ENCODE results near the gene PPP2R2C. TPM values are rescaled to one million over a fixed set of nuclear protein-coding genes. Genes with fewer than 3 reads are reported as not detected.

Gene PPP2R2C
- total RNA-seq, 2 donors from 2014 or later: 8.0 to 10.4 TPM

DNA sequence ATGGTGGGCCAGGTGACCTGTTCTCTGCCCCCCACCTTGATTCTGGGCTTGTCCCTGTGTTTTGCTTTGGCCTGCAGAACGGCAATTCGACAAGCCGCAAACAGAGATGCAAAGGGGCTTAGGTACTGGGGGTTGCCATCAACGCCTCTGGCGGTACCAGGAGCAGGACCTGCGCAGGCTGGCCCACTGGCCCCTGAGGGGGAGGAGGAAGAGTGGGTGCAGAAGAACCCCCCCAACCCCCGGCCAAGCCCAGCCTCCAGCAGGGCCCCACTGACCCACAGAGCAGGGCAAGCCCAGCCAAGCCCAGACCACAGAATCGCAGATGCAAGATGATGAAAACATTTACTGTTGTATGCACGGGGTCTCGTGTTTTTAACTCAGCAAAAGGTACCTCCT, 89.4 kb downstream of the PPP2R2C start:
- Histone ChIP-seq H3K4me1 (replicated peaks) (peaks cover 3% of the 10 kb centered on the region), H3K27me3 (replicated peaks; ENCODE audit: insufficient read depth) (no peaks in the 10 kb centered on the region), H3K4me3 (no peak overlapping the region), H3K9me3 (no peaks in the 10 kb centered on the region), H3K36me3 (no peaks in the 10 kb centered on the region), H3K27ac (no peak overlapping the region)
- intact Hi-C loops (cut with DNase I): no loop called here
- no peak for DNase-seq (ENCODE audit: low spot score)
- TF ChIP-seq, protein P1, sequence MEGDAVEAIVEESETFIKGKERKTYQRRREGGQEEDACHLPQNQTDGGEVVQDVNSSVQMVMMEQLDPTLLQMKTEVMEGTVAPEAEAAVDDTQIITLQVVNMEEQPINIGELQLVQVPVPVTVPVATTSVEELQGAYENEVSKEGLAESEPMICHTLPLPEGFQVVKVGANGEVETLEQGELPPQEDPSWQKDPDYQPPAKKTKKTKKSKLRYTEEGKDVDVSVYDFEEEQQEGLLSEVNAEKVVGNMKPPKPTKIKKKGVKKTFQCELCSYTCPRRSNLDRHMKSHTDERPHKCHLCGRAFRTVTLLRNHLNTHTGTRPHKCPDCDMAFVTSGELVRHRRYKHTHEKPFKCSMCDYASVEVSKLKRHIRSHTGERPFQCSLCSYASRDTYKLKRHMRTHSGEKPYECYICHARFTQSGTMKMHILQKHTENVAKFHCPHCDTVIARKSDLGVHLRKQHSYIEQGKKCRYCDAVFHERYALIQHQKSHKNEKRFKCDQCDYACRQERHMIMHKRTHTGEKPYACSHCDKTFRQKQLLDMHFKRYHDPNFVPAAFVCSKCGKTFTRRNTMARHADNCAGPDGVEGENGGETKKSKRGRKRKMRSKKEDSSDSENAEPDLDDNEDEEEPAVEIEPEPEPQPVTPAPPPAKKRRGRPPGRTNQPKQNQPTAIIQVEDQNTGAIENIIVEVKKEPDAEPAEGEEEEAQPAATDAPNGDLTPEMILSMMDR (IDR thresholded peaks at IDR 0.05): no peak
- TF ChIP-seq POLR2A (IDR thresholded peaks at IDR 0.05) (no peak), POLR2AphosphoS5 (IDR thresholded peaks at IDR 0.05) (no peak)
- 48% methylated on average over 10 of the region's 10 CpGs for WGBS

DNA sequence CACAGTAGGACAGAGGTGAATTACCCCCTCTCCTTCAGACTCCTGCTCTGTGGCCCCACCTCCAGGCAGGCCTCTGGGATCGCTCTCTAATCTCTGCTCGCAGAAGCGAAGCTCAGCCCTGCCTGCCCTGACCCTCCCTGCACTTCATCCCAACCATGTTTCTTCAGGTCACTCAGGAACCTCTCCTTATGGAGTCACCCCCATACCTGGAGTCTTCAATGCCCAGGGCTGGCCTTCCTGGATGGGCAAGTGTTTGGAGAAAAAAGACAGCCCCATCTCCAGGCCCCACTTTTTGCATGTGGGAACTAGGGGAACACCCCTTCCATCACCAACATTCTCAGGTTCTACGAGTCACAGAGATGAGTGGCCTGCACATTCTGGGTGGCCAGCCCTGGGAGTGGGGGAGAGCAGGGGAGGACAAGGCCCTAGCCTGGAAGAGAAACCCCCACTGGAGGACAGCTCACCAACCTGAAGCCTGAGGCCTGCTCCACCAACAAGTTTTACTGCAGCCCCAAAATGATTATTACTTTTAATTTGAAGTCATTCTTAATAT, 90.8 kb downstream of the PPP2R2C start:
- Histone ChIP-seq H3K36me3 (no peaks in the 10 kb centered on the region), H3K4me3 (no peak overlapping the region), H3K27me3 (replicated peaks; ENCODE audit: insufficient read depth) (no peaks in the 10 kb centered on the region), H3K9me3 (no peaks in the 10 kb centered on the region), H3K27ac (no peak overlapping the region), H3K4me1 (replicated peaks) (peaks cover 3% of the 10 kb centered on the region)
- WGBS: 99% methylated on average over 4 of the region's 4 CpGs
- DNase-seq (ENCODE audit: low spot score): no peak
- TF ChIP-seq POLR2A (IDR thresholded peaks at IDR 0.05) (no peak), POLR2AphosphoS5 (IDR thresholded peaks at IDR 0.05) (no peak)
- intact Hi-C loops (cut with DNase I): no loop called here

DNA sequence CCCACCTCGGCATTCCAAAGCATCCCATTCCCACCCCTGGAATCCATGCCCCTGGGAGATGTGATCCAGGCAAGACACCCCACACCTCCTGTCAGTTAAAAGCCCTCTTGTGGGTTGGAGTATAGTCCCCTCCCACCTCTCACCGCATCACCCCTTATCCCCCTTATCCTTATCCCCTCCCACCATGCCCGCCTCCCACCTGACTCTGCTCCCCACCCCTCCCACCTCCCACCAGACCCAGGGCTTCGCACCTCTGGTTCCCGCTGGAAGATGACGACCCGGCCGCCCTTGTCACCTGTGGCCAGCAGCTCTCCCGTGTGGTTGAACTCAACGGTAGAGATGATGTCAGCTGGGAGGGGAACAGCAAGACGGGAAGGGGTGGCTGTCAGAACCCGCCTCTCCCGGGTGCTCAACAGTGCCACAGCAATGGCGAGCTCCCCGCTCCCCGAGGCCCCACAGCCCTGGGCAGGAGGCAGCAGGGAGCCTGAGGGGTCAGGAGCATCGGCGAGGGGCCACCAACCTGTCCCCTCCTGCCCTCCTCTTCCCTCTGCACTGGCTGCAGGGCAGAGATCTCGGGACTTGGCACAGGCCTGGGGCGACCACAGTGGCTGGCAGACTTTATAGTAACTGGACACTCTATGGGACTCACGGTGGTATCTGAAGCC, 91.5 kb downstream of the PPP2R2C start:
- Histone ChIP-seq H3K36me3 (no peaks in the 10 kb centered on the region), H3K4me1 (replicated peaks) (peaks cover 3% of the 10 kb centered on the region), H3K4me3 (no peak overlapping the region), H3K27me3 (replicated peaks; ENCODE audit: insufficient read depth) (no peaks in the 10 kb centered on the region), H3K27ac (no peak overlapping the region), H3K9me3 (no peaks in the 10 kb centered on the region)
- no peak for DNase-seq (ENCODE audit: low spot score)
- TF ChIP-seq POLR2A (IDR thresholded peaks at IDR 0.05) (no peak), POLR2AphosphoS5 (IDR thresholded peaks at IDR 0.05) (no peak)
- WGBS: 69% methylated on average over 21 of the region's 21 CpGs
- intact Hi-C loops (cut with DNase I): no loop called here

DNA sequence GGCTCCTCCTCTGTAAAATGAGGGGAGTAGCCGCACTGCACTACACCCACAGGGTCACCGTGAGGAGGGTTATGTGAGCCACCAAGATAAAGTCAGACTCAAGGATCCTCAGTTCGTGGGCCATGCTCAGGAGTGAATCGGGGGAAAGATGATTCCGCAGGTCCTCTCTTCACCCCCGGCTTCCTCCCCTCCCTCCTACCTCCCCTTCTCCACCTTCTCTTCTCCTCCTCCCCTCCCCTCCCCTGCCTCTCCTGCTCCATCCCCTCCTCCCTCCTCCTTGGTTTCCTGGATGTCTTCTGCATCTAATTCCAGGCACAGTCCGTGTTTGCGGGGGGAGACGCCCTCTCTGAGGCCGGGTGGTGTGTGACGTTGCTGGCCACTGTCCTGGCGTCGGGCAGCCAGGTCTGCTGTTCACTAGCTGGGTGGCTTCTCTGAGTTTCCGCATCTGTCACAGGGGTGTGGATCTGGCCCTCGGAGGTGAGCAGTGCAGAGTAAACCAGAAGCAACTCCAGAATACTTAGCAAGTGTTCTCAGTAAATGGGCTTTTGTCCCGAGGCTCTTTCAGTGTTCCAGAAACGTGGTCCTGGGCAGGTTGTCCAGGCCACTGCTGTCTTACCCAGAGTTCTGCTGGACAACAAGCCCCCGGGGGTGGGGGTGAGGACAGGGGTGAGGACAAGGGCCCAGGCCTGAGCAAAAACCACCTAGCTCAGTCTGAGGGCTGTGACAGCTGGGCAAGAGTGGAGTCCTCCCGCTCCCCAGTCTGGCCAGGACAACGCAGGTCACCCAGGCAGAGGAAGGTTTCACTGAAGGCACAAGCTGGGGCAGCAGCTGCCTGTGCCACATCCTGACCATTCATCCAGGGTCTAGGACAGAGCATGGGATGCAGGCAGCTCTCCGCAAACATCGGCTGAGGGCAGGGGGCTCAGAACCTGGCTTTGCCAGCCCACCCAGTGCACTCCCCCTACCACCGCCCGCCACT, 92.4 kb downstream of the PPP2R2C start:
- 44% methylated on average over 24 of the region's 24 CpGs for WGBS
- no peaks in the 10 kb centered on the region for H3K36me3 ChIP-seq
- intact Hi-C loops (cut with DNase I): no loop called here
- no peak for DNase-seq (ENCODE audit: low spot score)
- H3K27ac ChIP-seq: no peak overlapping the region
- H3K9me3 ChIP-seq: no peaks in the 10 kb centered on the region
- no peaks in the 10 kb centered on the region for H3K27me3 ChIP-seq (replicated peaks; ENCODE audit: insufficient read depth)
- no peaks in the 10 kb centered on the region for H3K4me1 ChIP-seq (replicated peaks)
- H3K4me3 ChIP-seq: no peak overlapping the region
- no peak for TF ChIP-seq POLR2A (IDR thresholded peaks at IDR 0.05)
- TF ChIP-seq, protein P1 (IDR thresholded peaks at IDR 0.05): no peak

DNA sequence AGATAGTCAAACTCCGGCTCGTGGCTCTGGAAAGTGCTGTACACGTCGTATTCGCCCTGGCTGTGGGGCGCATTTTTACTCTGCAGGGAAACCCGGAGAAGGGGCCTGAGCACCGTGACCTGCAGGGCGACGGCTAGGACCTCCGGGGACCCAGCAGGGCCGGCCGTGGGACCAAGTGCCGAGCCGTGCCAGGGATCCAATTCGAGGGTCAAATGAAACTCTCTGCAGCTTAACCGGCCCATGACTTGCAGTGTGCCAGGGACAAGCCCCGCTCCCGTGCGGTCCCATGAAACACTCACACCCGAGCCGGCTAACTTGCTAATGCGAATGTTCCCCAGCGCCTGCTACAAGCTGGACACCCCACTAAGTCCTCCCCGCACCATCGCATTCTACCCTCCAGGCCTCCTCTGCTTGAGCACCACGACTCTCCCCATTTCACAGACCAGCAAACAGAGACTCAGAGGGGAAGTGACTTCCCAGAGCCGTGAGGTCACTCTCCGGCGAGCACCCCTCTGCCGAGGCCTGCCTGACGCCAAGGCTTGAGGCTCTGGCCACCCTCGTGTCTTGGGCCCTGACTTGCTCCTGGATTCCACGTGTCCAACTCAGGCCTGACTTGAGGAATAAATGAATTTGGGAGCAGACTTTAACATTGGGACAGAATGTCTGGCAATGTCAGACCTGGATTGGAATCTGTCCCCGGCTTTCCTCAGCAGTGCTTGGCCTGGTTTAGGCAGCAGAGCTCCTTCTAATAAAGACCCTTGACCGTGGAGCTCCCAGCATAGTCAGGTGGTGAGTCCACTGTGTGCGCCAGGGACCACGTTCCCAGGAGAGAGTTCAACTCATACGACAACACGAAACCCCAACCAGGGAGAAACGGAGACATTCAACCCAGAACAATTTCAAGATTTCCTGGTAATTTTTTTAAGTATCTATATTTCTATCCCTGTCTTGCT, 93.6 kb downstream of the PPP2R2C start:
- 93% methylated on average over 41 of the region's 41 CpGs for WGBS
- no peak overlapping the region for H3K27ac ChIP-seq
- H3K27me3 ChIP-seq (replicated peaks; ENCODE audit: insufficient read depth): no peaks in the 10 kb centered on the region
- no peaks in the 10 kb centered on the region for H3K9me3 ChIP-seq
- intact Hi-C loops (cut with DNase I): no loop called here
- no peak for TF ChIP-seq POLR2A (IDR thresholded peaks at IDR 0.05)
- TF ChIP-seq, protein P1 (IDR thresholded peaks at IDR 0.05): no peak
- no peak for TF ChIP-seq POLR2AphosphoS5 (IDR thresholded peaks at IDR 0.05)
- no peak overlapping the region for H3K4me3 ChIP-seq
- H3K4me1 ChIP-seq (replicated peaks): no peaks in the 10 kb centered on the region
- no peaks in the 10 kb centered on the region for H3K36me3 ChIP-seq
- no peak for DNase-seq (ENCODE audit: low spot score)

Measured in prostate gland (tissue), 2 donors.